ENCODE data around the gene CARS1.

DNA sequence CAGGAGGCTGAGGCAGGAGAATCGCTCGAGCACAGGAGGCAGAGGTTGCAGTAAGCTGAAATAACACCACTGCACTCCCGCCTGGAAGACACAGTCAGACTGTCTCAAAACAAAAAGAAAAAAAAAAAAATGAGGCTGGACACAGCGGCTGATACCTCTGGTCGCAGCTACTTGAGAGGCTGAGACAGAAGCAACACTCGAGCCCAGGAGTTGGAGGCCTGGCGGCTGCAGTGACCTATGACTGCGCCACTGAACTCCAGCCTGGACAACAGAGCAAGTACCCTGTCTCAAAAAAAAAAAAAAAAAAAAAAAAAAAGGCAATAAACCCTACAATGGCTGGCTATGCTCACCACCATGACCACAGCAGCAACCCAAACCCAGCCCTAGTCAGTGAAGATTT, 76.1 kb downstream of the CARS1 start:
- TF ChIP-seq POLR2AphosphoS5 (IDR thresholded peaks at IDR 0.05; ENCODE audit: low read depth) (no peak), CREB1 (CRISPR knock-in tag; IDR thresholded peaks at IDR 0.05; ENCODE audit: low read depth) (no peak), EZH2 (IDR thresholded peaks at IDR 0.05; ENCODE audit: low read depth, unreplicated experiment) (no peak), EZH2phosphoT487 (IDR thresholded peaks at IDR 0.05; ENCODE audit: unreplicated experiment) (no peak), ZNF114 (CRISPR knock-in tag; IDR thresholded peaks at IDR 0.05) (no peak)
- TF ChIP-seq, protein P1, sequence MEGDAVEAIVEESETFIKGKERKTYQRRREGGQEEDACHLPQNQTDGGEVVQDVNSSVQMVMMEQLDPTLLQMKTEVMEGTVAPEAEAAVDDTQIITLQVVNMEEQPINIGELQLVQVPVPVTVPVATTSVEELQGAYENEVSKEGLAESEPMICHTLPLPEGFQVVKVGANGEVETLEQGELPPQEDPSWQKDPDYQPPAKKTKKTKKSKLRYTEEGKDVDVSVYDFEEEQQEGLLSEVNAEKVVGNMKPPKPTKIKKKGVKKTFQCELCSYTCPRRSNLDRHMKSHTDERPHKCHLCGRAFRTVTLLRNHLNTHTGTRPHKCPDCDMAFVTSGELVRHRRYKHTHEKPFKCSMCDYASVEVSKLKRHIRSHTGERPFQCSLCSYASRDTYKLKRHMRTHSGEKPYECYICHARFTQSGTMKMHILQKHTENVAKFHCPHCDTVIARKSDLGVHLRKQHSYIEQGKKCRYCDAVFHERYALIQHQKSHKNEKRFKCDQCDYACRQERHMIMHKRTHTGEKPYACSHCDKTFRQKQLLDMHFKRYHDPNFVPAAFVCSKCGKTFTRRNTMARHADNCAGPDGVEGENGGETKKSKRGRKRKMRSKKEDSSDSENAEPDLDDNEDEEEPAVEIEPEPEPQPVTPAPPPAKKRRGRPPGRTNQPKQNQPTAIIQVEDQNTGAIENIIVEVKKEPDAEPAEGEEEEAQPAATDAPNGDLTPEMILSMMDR (conservative IDR thresholded peaks at IDR 0.05; ENCODE audit: low read depth in 2 of 2): no peak
- TF ChIP-seq, protein P2, sequence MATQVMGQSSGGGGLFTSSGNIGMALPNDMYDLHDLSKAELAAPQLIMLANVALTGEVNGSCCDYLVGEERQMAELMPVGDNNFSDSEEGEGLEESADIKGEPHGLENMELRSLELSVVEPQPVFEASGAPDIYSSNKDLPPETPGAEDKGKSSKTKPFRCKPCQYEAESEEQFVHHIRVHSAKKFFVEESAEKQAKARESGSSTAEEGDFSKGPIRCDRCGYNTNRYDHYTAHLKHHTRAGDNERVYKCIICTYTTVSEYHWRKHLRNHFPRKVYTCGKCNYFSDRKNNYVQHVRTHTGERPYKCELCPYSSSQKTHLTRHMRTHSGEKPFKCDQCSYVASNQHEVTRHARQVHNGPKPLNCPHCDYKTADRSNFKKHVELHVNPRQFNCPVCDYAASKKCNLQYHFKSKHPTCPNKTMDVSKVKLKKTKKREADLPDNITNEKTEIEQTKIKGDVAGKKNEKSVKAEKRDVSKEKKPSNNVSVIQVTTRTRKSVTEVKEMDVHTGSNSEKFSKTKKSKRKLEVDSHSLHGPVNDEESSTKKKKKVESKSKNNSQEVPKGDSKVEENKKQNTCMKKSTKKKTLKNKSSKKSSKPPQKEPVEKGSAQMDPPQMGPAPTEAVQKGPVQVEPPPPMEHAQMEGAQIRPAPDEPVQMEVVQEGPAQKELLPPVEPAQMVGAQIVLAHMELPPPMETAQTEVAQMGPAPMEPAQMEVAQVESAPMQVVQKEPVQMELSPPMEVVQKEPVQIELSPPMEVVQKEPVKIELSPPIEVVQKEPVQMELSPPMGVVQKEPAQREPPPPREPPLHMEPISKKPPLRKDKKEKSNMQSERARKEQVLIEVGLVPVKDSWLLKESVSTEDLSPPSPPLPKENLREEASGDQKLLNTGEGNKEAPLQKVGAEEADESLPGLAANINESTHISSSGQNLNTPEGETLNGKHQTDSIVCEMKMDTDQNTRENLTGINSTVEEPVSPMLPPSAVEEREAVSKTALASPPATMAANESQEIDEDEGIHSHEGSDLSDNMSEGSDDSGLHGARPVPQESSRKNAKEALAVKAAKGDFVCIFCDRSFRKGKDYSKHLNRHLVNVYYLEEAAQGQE (IDR thresholded peaks at IDR 0.05; ENCODE audit: unreplicated experiment): no peak

Measured in GM23338 (cell line).